Hepatic stellate cell (primary cell): Measurements from ENCODE around the gene SYT4.

Experiments
- DNase-seq: peaks from one replicate; pipeline ENCODE4 v3.0.0; 2011; ENCODE audit warnings: low spot score

SYT4 gene

DNA sequence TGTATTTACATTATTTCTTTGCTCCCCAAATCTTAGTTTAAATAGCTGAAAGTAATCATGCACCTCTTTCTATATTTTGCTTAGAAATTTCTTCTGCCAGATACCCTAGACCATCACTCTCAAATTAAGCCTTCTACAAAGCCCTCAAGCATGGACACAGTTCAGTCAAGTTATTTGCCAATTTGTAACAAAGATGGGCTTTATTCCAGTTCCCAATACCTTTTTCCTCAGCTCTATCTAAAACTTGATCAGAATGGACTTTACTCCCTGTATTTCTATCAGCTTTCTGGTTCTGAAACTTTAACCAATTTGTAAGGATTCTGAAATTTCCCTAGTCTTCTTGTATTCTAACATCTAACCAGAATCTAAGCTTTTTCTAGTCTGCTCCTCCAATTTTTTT is 56.6 kb downstream of the SYT4 start:
- DNase-seq: no peak
